Measurements from ENCODE around the gene PPP2R5A.
A peak's percentile ranks its signal among the peaks of the same experiment; 100 is the strongest.
"Not testable (repeated sequence)": the region's sequence is repeated elsewhere in the genome, so short reads cannot be mapped to it uniquely, and the experiment has no call there.

The PPP2R5A gene

GRCh38 chr1:212267460-212267859 is 17.8 kb upstream of the PPP2R5A start:
- DNase-seq (ENCODE audit: low read depth in 2 of 2), result no peak

GRCh38 chr1:212269306-212269705 is 15.9 kb upstream of the PPP2R5A start:
- no peak for DNase-seq (ENCODE audit: low read depth in 2 of 2)

GRCh38 chr1:212270564-212270963 is 14.6 kb upstream of the PPP2R5A start:
- no peak for DNase-seq (ENCODE audit: low read depth in 2 of 2)

- DNase-seq (ENCODE audit: low read depth in 2 of 2), result no peak
Measured at GRCh38 chr1:212271234-212271633, 14.0 kb upstream of the PPP2R5A start.

DNA sequence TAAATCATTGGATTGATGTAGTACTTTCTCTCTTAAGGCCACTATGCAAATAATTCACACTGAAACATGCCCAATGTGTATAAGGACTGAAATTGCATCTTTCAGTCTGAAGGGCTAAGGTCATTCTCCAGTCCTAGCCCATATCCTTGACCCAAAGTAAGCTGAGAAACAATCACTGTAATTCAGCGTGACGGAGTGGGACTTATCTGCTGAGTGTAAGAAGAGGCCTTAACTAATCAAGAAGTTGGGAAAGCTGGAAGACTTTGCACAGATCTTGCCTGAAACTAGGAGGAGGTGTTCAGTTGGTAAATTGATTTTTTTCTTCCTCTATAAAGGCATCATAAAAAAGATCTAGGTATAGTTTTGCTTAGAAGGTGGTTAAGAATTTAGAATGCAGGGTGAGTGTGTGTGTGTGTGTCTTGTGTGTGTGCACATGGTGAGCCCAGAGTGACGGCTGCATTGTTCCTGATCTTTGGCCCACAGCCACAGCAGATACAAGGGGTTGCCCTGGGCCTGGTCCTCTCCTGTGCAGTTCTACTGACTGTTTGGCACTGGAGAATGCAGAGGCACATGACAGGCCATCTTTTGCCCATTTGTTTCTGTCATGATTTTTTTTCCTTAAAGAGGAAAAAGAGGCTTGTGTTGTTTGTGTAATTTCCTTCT is 13.3 kb upstream of the PPP2R5A start:
- no peak for DNase-seq (ENCODE audit: low read depth in 2 of 2)

DNA sequence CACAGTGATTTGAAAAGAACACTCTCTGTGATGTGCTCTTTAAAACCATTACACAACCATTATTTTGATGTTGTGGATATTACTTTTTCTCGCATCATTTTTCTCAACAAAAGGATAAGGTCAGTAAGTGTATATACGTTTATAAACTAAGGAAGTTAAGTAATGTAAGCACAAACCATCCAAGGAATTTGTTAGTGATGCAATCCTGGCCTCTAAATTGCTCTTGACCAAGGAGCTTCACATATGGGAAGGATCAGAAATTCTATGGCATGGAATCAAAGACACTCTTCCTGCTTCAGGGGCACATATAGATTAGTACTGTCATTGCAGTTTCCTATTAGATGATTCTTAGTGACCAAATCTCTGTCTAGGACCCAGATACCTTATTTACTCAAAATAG is 3.6 kb upstream of the PPP2R5A start:
- no peak for DNase-seq (ENCODE audit: low read depth in 2 of 2)

GRCh38 chr1:212283741-212284140 is 1.5 kb upstream of the PPP2R5A start:
- DNase-seq (ENCODE audit: low read depth in 2 of 2), result no peak

GRCh38 chr1:212284332-212284743 is 872 bp upstream of the PPP2R5A start:
- no peak for DNase-seq (ENCODE audit: low read depth in 2 of 2)

GRCh38 chr1:212285685-212286555 is 710 bp downstream of the PPP2R5A start:
- peak; percentile 61 to 63 for DNase-seq (ENCODE audit: low read depth in 2 of 2)

DNA sequence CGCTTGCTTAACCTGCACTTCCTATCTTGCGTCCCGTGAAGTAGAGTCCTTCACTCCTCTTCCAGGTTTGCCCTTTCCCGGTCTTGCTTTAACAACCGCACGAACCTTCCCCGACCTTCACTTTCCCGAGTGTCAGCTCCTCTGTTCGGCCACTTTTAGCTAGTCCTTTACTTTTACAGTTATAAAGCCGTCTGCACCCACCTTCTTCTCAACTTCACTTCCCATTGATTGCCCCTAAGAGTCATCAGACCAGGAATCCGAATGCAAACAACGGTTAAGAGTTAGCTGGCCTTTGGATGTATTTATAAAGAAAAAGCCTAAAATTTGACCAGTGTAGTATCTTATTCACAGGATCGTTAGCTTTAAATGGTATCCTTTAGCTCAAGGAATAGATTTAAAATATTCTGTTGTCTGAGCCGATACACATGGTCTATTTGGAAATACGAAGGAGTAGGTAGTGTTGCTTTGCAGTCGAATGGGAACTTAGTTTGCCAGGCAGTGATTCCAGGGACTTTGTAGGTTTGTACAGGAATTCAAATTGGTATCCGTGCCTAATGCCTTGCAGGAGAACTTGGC is 1.4 kb downstream of the PPP2R5A start:
- no peak for DNase-seq (ENCODE audit: low read depth in 2 of 2)

DNA sequence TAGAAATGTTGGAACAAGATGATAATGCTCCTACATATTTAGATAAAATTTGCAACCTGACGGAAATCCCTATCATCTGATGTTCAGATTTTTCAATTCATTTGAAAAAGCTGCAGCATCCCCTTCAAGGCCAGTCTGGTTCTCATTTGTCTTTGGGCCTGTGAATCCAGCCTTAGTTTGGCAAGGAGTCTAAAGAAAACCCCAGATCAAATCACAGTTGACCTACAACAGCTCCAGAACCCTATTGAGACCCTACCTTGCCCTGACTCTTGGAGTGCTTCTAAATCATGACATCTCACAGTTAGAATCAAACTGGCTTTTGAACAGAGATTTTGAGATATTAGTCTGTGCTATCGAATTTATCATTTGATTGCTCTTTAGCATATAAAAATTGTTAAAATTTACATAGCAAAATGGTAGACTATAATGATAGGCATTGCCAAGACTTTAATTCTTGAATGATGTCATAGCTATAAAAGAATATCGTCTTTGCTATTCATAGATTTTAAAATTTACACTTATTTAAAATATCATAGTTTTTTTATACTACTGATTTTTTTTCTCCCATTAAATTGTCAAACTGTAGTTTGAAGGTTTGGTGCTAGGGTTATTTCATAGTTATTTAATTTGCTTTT is 2.2 kb downstream of the PPP2R5A start:
- no peak for DNase-seq (ENCODE audit: low read depth in 2 of 2)

- not testable (repeated sequence) for DNase-seq (ENCODE audit: low read depth in 2 of 2)
Measured at GRCh38 chr1:212287995-212288394, 2.8 kb downstream of the PPP2R5A start.

DNA sequence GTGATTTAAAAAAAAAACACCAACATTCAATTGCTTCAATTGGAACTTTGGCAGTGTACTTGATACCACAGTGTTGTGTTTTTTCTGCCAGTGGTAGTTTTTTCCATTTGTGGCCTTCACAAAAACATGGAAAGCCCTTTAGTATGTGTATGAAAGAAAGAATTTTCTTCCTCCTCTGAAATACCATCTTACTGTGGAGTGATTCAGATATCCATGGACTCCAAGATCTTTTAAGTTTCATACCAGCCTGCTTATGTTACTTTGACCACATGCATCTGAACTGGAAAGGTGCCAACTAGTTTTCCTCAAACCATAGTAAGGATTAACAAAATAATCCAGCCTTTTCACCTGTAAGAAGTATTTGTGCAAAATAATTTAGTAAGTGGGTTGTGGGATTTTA is 3.4 kb downstream of the PPP2R5A start:
- DNase-seq (ENCODE audit: low read depth in 2 of 2), result no peak

DNA sequence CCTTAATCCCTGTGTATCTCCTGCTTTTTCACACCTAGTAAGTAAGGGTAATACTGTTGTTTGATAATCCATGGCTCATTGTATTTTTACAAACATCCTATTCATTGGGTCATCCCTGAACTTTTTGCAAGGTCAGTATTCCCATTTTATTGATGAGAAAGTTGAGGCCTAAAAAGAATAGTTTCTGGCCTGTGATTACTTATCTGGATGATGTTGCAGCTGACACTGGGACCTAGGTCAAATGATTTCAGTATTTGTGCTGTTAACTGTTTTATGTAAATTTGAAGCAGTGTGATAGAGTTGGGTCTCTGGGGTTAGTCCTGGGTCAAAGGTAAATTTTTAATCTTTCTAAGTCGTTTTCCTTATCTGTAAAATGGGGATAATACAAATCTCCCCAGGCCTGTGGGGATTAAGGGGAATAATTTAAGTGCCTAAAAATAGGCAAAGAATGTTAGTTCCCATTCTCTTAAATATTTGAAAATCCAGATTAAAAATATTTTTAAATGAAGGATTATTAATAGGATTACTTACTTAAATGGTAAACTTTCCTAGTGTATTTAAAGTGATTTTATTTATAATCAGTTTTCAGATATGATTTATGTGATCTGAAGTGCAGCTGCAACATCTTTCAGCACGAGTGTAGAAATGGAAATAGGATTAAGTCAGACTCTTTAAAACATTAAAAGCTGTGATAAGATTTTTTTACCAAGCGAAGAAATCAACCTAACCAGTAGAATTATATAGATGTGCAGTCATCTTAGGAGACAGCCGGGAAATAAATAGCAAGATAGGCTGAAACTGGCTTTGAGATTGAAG is 4.3 kb downstream of the PPP2R5A start:
- no peak for DNase-seq (ENCODE audit: low read depth in 2 of 2)

GRCh38 chr1:212290608-212291007 is 5.4 kb downstream of the PPP2R5A start:
- DNase-seq (ENCODE audit: low read depth in 2 of 2), result no peak

GRCh38 chr1:212291505-212292134 is 6.4 kb downstream of the PPP2R5A start:
- no peak for DNase-seq (ENCODE audit: low read depth in 2 of 2)

DNA sequence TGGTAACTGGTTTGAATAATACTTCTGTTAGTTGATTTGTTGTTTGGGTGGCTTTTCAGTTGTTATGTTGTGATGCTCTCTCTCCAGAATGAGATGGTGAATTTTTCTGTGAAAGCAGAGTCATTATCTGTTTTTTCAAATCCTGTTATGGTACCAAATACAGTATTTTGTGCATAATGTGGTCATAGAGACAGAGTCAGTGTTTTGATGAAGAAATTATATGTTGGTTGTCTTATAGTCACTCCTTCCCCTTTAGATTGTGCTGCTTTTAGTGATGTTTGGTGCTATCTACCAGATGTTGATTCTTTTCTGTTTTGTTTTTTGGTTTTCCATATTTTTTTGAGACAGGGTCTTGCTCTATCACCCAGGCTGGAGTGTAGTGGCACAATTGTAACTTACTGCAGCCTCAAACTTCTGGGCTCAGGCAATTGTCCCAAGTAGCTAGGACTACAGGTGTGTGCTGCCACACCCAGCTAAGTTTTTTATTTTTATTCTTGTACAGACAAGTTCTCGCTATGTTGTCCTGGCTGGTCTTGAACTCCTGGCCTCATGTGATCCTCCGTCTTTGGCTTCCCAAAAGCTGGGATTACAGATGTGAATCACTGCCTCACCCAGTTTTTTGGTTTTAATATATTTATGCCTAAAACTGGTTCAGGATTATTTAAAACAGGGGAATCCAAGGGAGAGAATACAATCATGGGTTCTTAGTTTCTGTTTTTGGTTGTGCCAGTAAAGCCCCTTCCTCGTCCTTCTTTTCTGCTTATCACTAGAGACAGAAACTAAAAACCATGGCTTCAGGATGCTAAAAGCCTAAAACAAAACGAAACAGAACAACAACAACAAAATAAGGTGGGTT is 7.3 kb downstream of the PPP2R5A start:
- DNase-seq (ENCODE audit: low read depth in 2 of 2), result no peak

- no peak for DNase-seq (ENCODE audit: low read depth in 2 of 2)
Measured at GRCh38 chr1:212293579-212293978, 8.4 kb downstream of the PPP2R5A start.

DNA sequence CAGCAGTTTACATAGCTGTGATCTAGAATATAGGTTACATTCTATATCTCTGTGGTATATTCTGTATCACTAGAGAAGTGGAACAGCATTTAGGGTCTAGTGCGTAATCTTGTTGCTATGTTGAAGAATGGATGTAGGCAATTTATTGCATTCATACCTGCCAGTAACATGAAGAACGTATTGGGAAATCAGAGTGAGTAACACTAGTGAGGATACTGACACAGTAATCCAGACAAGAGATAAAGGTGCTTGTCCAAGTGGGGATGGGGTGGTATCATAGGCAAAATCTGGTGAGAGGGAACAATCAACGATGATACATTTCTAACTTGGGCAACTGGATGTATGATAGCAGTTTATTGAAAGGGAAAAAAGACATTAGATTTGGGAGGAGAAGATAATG is 9.8 kb downstream of the PPP2R5A start:
- no peak for DNase-seq (ENCODE audit: low read depth in 2 of 2)

DNA sequence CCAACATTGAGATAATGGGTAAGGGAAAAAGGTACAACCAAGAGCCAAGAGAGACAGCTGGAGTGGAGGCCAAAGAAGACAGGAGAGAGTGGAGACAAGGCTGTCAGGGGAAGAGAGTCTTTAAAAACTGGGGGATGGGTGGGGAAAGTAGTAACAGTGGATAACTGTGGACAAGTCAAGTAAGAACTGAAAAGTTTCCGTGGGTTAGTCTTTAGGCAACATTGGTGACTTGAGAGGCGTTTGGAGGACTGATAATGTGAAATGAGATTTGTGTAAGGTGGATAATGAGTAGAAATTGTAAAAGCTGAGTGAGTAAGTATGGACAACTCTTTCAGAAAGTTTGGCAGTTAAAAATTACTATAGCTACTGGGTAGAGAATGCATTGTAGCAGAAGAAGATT is 10.4 kb downstream of the PPP2R5A start:
- no peak for DNase-seq (ENCODE audit: low read depth in 2 of 2)
